Activated CD4-positive, alpha-beta T cell treated with anti-CD3 and anti-CD28 coated beads, Interleukin-2, amount 50 U/mL, for 1 hour (primary cell): ENCODE data around the gene THSD4.
"Not testable (repeated sequence)": the region's sequence is repeated elsewhere in the genome, so short reads cannot be mapped to it uniquely, and the experiment has no call there.

ENCODE experiments used
- DNase-seq: peaks from one replicate; pipeline ENCODE4 v3.0.0-alpha.2; 2020

The THSD4 gene

DNA sequence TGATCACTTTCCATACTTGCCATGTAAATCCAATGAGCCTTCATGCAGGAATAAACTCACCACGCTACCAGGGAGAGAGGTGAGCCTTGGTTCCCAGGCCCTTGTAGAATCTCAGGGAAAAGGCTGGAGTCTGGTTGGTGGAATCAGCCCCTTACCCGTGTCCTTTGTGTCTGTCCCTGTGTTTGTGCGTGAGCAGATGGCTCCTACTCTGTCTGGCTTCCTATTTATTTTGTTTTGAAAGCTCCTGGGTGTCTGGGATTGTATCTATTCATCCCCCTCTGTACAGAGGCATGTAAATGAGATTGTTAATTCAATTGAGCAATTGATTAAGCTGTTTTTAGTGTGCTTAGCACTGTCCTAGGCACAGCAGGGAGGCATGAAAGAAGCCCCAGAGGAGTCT lies 278.1 kb downstream of the THSD4 start:
- no peak for DNase-seq

DNA sequence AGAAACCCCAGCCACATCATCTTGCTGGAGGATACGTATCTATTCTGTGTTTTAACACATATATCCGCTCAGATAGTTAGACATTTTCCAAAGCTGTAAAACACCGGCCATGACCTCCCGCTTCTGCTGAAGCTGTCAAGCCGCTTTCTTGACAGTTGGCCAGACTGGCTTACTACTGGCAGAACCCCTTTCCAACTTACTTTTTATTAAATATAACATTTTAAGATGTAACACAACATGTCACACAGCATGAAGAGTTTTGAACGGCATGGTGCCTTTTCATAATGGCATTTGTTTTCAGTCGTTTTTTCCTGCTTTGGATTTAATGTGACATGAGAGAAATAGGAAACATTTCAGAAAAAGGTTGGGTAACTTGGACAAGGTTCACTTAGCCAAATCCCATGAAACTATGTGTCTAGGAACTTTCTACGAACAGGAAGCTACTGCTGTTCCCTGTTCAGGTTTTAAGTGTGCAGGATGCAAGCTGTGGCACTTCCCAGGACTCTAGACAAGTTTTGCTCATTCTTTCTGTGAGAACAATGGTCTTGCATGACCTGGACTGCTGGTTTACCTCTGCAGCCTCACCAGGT lies 281.4 kb downstream of the THSD4 start:
- DNase-seq = no peak

- DNase-seq = no peak
Measured at GRCh38 chr15:71397377-71397776, 282.1 kb downstream of the THSD4 start.

DNA sequence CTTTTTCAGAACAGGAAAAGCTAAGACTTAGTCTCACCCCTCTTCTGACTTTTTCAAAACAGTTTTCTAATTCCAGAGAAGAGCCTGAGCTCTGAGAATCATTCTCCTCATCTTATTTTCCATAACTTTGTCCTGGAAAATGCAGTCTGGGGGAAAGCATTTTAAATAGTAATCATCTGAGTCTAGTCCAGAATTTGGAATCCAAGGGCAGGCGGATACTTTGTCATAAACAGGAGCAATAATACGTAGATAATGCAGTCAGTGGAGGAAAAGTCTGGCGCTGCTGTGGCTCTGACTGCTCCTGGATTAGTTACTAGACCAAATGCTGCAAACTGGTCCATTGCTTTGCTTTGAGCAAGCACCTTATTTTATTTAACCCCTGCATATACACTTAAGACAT lies 285.0 kb downstream of the THSD4 start:
- DNase-seq = no peak

DNA sequence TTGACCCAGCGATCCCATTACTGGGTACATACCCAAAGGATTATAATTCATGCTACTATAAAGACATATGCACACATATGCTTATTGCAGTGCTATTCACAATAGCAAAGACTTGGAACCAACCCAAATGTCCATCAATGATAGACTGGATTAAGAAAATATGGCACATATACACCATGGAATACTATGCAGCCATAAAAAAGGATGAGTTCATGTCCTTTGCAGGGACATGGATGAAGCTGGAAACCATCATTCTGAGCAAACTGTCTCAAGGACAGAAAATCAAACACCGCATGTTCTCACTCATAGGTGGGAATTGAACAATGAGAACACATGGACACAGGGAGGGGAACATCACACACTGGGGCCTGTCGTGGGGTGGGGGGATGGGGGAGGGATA lies 286.5 kb downstream of the THSD4 start:
- DNase-seq = not testable (repeated sequence)

GRCh38 chr15:71409541-71409940 lies 294.3 kb downstream of the THSD4 start:
- no peak for DNase-seq

DNA sequence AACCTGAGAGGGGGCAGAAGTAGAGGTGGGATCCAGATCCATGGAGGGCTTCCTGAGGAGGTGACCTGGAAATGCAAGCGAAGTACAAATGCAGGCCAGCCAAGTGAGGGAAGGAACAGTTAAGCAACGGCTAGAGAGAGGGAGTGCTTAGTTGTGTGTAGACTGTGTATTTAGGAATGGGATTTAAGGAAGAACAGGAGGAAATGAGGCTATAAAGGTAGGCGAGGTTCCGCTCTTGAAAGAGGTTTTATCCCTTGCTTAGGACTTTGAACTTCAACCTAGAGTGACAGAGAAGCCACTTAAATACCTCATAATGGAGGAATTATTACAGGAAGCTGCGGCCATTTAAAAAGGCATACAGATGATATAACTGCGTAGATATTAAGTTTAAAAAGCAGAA lies 295.1 kb downstream of the THSD4 start:
- no peak for DNase-seq

GRCh38 chr15:71411538-71412482 lies 296.5 kb downstream of the THSD4 start:
- DNase-seq = no peak

- no peak for DNase-seq
Measured at GRCh38 chr15:71413419-71413818, 298.1 kb downstream of the THSD4 start.

GRCh38 chr15:71414853-71415252 lies 299.6 kb downstream of the THSD4 start:
- DNase-seq = no peak

GRCh38 chr15:71422530-71423259 lies 307.4 kb downstream of the THSD4 start:
- no peak for DNase-seq

- no peak for DNase-seq
Measured at GRCh38 chr15:71424765-71425164, 309.5 kb downstream of the THSD4 start.

DNA sequence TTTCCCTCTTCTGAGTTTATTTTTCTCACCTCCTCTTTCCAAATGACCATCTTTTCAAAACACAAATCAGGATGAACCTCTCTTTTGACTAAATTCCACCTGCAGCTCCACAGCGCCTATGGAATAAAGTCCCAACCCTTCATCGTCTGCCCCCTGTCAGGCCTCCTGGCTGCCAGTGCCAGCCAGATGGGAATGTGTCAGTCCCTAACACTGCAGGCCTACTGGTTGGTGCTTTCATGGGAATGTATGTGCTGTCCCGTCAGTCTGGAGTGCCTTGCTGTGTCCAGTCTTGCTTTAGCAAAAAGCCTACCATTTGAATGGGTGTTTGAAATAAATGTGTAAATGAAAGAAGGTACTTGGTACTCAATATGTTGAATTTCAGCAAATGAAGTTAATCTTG lies 310.1 kb downstream of the THSD4 start:
- no peak for DNase-seq

GRCh38 chr15:71426792-71427191 lies 311.5 kb downstream of the THSD4 start:
- DNase-seq = no peak

DNA sequence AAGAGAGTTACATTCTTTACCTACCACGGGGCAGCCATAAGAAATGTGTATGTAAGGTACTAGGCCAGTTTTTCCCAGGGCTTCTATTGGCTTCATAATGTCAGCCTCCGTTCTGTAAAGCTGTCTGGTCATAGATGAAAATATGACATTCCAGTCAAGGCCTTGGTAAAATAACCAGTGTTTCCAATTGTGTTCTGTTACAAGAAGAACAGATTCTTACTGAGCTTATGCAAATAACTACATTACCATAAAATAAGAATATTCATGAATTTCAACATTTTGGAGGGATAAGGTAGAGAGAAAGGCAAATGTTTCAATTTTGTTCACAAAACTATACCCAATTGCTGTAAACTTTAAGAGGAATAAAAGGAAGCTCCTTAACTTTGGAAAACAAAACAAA lies 315.5 kb downstream of the THSD4 start:
- no peak for DNase-seq

DNA sequence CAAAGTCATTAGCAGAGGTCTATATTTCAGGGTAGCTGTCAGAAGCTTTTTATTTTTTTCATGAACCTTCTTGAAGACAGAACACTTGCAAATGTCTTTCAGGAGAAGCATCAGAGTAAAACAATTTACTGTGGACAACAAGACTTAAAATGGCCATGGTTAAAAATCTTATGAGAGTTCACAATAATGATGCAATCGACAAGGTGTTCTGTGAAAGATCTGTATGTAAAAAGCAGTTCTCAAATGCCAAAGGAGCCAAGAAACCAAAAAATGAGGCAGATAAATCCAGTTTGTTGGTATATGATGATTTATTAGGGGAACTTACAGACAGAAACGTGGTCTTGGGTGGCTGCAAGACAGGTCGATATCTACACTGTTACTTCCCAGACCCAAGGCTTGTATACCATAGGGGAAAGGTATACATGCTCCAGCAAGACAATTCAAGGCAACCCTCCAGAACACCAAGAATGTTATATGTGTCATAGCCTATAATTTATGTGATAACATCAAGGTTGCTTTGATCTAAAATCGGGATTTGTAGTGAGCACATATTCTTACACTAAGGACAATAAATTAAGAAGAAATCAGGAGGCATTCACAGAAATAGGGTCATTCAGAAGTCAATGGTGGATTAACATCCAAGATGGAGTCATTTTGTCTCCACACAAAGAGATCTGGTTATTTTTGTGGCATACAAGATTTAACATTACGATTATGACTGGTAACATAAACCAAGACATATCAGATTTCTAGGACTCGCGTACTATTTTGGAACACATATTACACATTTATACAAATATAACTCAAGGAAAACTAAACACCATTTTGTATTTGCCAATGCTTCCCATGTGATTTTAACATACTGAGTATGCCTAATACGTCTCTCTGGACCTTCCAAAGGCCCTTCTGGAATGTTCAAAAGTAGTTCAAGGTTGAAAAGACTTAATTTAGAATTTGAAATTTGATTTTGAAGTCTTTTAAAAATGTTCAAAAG lies 316.4 kb downstream of the THSD4 start:
- no peak for DNase-seq

DNA sequence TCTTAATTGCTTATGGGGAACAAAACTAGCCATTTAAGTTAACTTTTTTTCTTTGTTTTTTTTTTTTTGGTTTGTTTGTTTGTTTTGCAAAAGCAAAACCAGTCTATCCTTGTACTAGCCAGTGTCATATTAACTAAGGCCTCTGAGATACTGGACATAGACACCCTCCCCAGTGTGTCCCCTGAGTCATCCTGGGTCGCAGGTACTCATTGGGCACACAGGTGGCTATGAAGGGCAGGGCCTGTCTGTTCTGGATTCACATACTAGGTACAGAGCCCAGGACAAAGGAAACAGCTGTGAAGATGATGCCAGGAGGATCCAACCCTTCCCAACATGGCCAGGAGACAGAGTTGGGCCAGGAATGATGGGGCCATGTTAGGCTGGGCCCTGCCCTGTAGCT lies 318.1 kb downstream of the THSD4 start:
- no peak for DNase-seq

DNA sequence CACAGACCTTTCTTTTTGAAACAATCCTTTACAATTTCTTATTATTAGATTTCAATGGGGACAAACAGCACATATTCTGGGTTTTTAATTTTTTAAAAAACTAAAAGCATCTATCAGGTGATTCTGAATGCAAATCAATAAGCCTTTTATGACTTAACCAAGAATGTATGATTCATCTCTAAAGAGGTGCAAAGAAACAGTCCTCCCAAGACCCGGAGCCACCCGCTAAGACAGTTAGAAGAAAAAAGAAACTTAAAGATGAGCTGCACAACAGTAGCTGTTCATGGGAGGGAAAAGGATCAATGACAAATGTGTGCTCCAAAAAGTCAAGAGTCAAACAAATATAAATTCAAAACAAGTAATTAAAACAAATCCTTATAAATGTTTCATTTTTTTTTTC lies 319.5 kb downstream of the THSD4 start:
- no peak for DNase-seq

DNA sequence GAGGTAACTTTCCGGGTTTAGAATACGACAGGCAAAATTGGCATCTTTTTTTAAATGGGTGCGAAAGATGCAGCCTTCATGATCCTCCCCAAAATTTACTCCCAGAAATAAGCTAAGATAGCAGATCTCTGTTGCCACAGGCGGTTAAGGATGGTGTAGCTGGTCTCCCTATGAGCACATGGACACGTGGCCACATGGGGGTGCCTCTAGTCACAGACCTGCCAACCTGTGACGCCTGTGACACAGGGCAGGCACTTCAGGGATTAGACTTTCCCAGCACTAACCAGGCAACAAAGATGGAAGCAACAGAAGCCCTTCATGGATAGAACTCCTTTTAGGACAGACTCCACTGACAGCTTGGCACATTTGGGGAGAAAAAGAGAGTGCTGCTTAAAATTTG lies 320.3 kb downstream of the THSD4 start:
- DNase-seq = no peak

DNA sequence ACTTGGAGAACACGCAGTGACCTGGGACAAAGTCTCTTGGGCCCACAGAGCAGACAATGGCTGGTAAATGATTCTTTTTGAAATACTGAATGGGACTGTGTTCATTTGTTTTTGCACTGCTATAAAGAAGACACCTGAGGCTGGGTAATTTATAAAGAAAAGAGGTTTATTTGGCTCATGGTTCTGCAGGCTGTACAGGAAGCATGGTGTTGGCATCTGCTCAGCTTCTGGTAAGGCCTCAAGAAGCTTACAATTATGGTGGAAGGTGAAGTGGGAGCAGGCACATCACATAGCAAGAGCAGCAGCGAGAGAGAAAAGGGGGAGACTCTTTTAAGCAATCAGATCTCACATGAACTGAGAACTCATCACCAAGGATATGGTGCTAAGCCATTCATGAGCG lies 321.6 kb downstream of the THSD4 start:
- no peak for DNase-seq

- no peak for DNase-seq
Measured at GRCh38 chr15:71437404-71437803, 322.1 kb downstream of the THSD4 start.

DNA sequence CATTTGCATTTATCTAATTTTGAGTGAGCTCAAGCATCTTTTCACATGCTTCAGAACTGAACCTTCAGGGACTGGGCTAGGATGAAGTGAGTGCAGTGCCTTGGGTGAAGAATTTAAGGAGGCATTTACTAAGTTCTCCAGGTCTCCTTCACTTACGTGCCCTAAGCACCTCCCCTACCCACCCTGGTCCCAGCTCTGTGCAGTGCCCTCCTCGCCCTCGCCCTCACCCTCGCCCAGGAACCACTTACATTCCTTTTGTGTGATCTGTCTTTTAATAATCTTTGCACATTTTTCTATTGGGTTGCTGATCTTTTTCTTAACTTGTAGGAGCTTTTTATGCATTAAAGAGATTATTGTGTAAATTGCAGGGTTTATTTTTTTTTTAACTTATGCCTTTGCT lies 322.6 kb downstream of the THSD4 start:
- no peak for DNase-seq

DNA sequence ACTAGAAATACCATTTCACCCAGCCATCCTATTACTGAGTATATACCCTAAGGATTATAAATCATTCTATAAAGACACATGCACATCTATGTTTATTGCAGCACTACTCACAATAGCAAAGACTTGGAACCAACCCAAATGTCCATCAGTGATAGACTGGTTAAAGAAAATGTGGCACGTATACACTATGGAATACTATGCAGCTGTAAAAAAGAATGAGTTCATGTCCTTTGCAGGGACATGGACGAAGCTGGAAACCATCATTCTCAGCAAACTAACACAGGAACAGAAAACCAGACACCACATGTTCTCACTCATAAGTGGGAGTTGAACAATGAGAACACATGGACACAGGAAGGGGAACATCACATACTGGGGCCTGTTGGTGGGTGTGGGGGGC lies 324.2 kb downstream of the THSD4 start:
- DNase-seq = not testable (repeated sequence)
